Ishikawa (cell line): Measurements from ENCODE around the gene LIPH.

Source experiments
- CEBPB ChIP-seq: IDR thresholded peaks from 2 replicates; pipeline ENCODE4 v1.6.1; 2012
- CREB1 ChIP-seq: IDR thresholded peaks from 2 replicates; pipeline ENCODE4 v1.6.1; 2012; ENCODE audit warnings: low read depth
- EGR1 ChIP-seq: IDR thresholded peaks from 2 replicates; pipeline ENCODE4 v1.6.1; 2012
- EP300 ChIP-seq: IDR thresholded peaks from 2 replicates; pipeline ENCODE4 v1.6.1; 2012; ENCODE audit warnings: borderline replicate concordance
- FOXM1 ChIP-seq: IDR thresholded peaks from 2 replicates; pipeline ENCODE4 v1.6.1; 2012; ENCODE audit warnings: low read depth, borderline replicate concordance
- NFIC ChIP-seq: IDR thresholded peaks from 2 replicates; pipeline ENCODE4 v1.6.1; 2012
- RAD21 ChIP-seq: IDR thresholded peaks from 2 replicates; pipeline ENCODE4 v1.6.1; 2012; ENCODE audit warnings: low read depth
- TAF1 ChIP-seq: IDR thresholded peaks from 2 replicates; pipeline ENCODE4 v1.6.1; 2012; ENCODE audit warnings: low read depth, mild to moderate bottlenecking
- TCF12 ChIP-seq: IDR thresholded peaks from 2 replicates; pipeline ENCODE4 v1.6.1; 2012; ENCODE audit warnings: low read depth
- TEAD4 ChIP-seq: IDR thresholded peaks from 2 replicates; pipeline ENCODE4 v1.6.1; 2012
- YY1 ChIP-seq: IDR thresholded peaks from 2 replicates; pipeline ENCODE4 v1.6.1; 2012; ENCODE audit warnings: low read depth
- ZBTB7A ChIP-seq: IDR thresholded peaks from 2 replicates; pipeline ENCODE4 v1.6.1; 2012; ENCODE audit warnings: low read depth
- TF ChIP-seq, protein P1 (sequence below): IDR thresholded peaks from 2 replicates; pipeline ENCODE4 v1.6.1; 2012
- TF ChIP-seq, protein P2 (sequence below): IDR thresholded peaks from 2 replicates; pipeline ENCODE4 v1.6.1; 2012; ENCODE audit warnings: low read depth, mild to moderate bottlenecking
- TF ChIP-seq, protein P3 (sequence below): IDR thresholded peaks from 2 replicates; pipeline ENCODE4 v1.6.1; 2012

Gene LIPH

DNA sequence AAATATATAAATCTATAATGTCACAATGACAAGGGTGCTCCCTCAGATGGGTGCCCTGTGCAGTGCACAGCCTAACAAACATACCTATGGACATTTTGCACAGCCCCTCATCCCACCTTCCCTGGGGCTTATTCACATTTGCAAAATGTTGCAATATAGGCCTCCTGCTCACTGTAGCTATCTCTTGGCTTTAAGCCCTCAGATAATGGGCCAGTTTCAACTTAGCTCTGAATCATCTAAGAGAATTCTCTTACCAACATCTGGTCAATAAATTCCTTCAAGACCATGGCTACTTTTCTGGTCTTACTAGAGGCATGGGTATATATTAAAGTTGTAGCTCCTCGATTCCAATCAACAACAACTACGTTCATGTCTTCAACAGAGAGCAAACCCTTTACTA, 17.9 kb downstream of the LIPH start:
- TF ChIP-seq NFIC (no peak), FOXM1 (no peak), TAF1 (no peak), TCF12 (no peak), ZBTB7A (no peak), CEBPB (no peak), EP300 (no peak), RAD21 (no peak), CREB1 (no peak), EGR1 (no peak), YY1 (no peak), TEAD4 (no peak)
- TF ChIP-seq, protein P1, sequence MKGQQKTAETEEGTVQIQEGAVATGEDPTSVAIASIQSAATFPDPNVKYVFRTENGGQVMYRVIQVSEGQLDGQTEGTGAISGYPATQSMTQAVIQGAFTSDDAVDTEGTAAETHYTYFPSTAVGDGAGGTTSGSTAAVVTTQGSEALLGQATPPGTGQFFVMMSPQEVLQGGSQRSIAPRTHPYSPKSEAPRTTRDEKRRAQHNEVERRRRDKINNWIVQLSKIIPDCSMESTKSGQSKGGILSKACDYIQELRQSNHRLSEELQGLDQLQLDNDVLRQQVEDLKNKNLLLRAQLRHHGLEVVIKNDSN = no peak
- TF ChIP-seq, protein P2, sequence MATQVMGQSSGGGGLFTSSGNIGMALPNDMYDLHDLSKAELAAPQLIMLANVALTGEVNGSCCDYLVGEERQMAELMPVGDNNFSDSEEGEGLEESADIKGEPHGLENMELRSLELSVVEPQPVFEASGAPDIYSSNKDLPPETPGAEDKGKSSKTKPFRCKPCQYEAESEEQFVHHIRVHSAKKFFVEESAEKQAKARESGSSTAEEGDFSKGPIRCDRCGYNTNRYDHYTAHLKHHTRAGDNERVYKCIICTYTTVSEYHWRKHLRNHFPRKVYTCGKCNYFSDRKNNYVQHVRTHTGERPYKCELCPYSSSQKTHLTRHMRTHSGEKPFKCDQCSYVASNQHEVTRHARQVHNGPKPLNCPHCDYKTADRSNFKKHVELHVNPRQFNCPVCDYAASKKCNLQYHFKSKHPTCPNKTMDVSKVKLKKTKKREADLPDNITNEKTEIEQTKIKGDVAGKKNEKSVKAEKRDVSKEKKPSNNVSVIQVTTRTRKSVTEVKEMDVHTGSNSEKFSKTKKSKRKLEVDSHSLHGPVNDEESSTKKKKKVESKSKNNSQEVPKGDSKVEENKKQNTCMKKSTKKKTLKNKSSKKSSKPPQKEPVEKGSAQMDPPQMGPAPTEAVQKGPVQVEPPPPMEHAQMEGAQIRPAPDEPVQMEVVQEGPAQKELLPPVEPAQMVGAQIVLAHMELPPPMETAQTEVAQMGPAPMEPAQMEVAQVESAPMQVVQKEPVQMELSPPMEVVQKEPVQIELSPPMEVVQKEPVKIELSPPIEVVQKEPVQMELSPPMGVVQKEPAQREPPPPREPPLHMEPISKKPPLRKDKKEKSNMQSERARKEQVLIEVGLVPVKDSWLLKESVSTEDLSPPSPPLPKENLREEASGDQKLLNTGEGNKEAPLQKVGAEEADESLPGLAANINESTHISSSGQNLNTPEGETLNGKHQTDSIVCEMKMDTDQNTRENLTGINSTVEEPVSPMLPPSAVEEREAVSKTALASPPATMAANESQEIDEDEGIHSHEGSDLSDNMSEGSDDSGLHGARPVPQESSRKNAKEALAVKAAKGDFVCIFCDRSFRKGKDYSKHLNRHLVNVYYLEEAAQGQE = no peak

DNA sequence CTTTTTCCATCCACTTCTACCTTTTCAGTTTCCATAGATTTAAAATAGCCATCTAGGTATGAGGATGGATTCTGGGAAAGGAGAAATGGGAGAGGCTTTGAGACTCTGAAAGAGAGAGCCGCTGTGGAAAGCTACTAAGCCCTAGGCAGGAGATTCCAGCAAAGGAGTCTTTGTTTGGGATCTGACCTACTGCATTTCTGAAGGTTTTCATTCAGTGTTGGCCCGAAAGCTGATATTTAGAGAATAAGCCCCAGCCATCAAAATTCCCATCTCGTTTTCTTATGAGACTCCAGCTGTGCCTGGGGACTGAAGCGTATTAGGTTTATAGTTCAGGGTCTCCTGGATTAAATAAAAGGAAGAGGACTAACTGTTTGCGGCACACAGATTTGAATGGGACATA, 19.5 kb downstream of the LIPH start:
- TF ChIP-seq, protein P2 = no peak
- TF ChIP-seq TEAD4 = no peak
- TF ChIP-seq ZBTB7A = no peak
- no peak for TF ChIP-seq YY1
- TF ChIP-seq NFIC = no peak
- TF ChIP-seq CREB1 = no peak
- no peak for TF ChIP-seq EGR1
- no peak for TF ChIP-seq EP300
- no peak for TF ChIP-seq TCF12
- no peak for TF ChIP-seq RAD21
- no peak for TF ChIP-seq CEBPB
- TF ChIP-seq, protein P1 = no peak
- no peak for TF ChIP-seq FOXM1
- TF ChIP-seq, protein P3, sequence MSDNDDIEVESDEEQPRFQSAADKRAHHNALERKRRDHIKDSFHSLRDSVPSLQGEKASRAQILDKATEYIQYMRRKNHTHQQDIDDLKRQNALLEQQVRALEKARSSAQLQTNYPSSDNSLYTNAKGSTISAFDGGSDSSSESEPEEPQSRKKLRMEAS = no peak
- TF ChIP-seq TAF1 = no peak

DNA sequence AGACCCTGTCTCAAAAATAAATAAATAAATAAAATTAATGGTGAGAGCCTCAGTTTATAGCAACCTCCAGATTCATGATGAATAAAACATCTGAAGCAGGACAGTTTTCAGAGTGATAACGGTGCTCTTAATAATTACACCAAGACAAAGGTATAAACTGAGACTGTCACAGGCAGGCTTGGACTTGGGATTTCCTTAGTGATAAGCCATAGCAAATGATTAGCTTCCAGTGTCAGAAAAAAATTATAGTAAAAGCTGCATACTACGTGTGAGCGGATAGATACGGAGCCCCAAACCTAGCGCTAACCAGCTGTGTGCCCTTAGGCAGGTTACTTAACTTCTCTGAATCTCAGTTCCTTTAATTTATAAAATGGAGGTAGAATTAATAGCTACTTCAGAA, 21.5 kb downstream of the LIPH start:
- TF ChIP-seq CREB1 (no peak), YY1 (no peak), FOXM1 (no peak), CEBPB (no peak), ZBTB7A (no peak)
- TF ChIP-seq, protein P2 = no peak

DNA sequence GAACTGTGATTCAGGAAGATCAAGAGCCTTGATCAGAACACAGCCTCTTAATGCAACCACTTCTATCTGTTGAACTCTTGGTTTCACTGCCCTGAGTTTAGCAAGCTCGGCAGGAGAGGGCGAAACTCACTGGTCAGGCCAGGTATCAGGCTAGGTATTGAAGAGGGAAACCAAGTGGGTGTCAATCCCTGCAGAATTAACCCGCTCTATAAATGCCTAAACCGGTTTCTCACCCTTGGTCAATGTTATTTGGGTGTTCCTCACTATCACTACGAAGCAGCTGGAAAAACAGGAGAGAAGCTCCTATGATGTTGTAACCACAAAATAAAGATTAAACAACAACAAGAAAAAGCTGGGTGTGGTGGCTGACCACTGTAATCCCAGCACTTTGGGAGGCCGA, 23.9 kb downstream of the LIPH start:
- TF ChIP-seq CEBPB (no peak), EP300 (no peak), YY1 (no peak), CREB1 (no peak), RAD21 (no peak), ZBTB7A (no peak), FOXM1 (no peak), NFIC (no peak), TEAD4 (no peak), TCF12 (no peak)
- TF ChIP-seq, protein P3 = no peak
- TF ChIP-seq, protein P1 = no peak
- TF ChIP-seq, protein P2 = no peak
